Measurements from ENCODE around the gene MED29.
A peak's percentile ranks its signal among the peaks of the same experiment; 100 is the strongest.

DNA sequence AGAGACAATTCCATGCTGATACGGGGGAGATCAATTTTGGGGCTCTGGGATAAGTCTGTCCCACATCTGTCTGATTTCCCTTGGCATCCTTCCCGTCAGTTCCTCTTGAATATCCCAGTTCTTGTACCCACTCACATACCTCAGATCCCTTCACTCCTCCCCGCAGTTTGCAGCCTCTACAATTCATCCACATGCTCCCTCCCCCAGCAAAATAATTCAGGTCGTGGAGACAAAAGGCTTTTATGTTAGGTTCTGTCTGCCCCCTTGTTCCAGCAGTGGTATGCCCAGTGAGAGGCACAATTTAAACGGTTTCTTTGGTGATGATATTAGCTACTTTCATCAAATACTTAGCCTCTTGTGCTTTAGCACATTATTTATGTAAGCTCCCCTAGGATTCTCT lies 35.0 kb downstream of the MED29 start:
- peak in 1 of 2 donors; percentile 45 for TF ChIP-seq EP300 (IDR thresholded peaks at IDR 0.05)
- TF ChIP-seq, protein P1, sequence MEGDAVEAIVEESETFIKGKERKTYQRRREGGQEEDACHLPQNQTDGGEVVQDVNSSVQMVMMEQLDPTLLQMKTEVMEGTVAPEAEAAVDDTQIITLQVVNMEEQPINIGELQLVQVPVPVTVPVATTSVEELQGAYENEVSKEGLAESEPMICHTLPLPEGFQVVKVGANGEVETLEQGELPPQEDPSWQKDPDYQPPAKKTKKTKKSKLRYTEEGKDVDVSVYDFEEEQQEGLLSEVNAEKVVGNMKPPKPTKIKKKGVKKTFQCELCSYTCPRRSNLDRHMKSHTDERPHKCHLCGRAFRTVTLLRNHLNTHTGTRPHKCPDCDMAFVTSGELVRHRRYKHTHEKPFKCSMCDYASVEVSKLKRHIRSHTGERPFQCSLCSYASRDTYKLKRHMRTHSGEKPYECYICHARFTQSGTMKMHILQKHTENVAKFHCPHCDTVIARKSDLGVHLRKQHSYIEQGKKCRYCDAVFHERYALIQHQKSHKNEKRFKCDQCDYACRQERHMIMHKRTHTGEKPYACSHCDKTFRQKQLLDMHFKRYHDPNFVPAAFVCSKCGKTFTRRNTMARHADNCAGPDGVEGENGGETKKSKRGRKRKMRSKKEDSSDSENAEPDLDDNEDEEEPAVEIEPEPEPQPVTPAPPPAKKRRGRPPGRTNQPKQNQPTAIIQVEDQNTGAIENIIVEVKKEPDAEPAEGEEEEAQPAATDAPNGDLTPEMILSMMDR (IDR thresholded peaks at IDR 0.05), result no peak

All from tibial nerve (tissue), 4 donors.